IMR-90 (cell line): ENCODE data around the gene SLAMF1. TPM values are rescaled to one million over a fixed set of nuclear protein-coding genes. Genes with fewer than 3 reads are reported as not detected.
"Not testable (repeated sequence)": the region's sequence is repeated elsewhere in the genome, so short reads cannot be mapped to it uniquely, and the experiment has no call there.

Source experiments
- ATAC-seq: fragments of 200-7000 bp; cut with Tn5 transposase; 2 replicates; pipeline ENCODE4 v1.9.1; 2020; ENCODE audit warnings: low read depth, mild to moderate bottlenecking, moderate library complexity
- BruUV-seq: library from RNA; stranded (reverse); fragments of 400-500 nt; replicated peaks from 2 replicates; lab custom pipeline; 2021; lab: Mats Ljungman, UMichigan
- CTCF ChIA-PET: fragments of 300-600 bp; formaldehyde crosslinking; extraction: SDS; loops from one replicate; lab custom pipeline; 2021; ENCODE audit warnings: antibody characterized with exemption; lab: Yijun Ruan, JAX
- POLR2A ChIA-PET: fragments of 300-600 bp; sonication (Branson Sonifier 250); formaldehyde crosslinking; loops from one replicate; lab custom pipeline; 2022; ENCODE audit warnings: antibody characterized with exemption; ENCODE audit not compliant: unreplicated experiment; lab: Charles Lee
- DNase-seq: peaks from one replicate; pipeline ENCODE4 v3.0.0; 2013
- H2AFZ ChIP-seq: replicated peaks from 2 replicates; pipeline ENCODE3; 2013; ENCODE audit warnings: low read length, mild to moderate bottlenecking; ENCODE audit not compliant: poor library complexity
- H2AK5ac ChIP-seq: 2 replicates; pipeline ENCODE4 v1.6.1; 2013; ENCODE audit warnings: low read depth, low read length, inconsistent platforms
- H2AK9ac ChIP-seq: replicated peaks from 2 replicates; pipeline ENCODE3; 2013; ENCODE audit warnings: mild to moderate bottlenecking, low read depth, low read length, moderate library complexity; ENCODE audit not compliant: poor library complexity
- H2BK120ac ChIP-seq: 2 replicates; pipeline ENCODE4 v1.6.1; 2013; ENCODE audit warnings: low read depth, low read length, inconsistent platforms
- H2BK15ac ChIP-seq: 3 replicates; pipeline ENCODE4 v1.6.1; 2013; ENCODE audit warnings: low read depth, low read length, inconsistent platforms
- H2BK20ac ChIP-seq: 2 replicates; pipeline ENCODE4 v1.6.1; 2013; ENCODE audit warnings: low read depth, mild to moderate bottlenecking, inconsistent platforms, low read length, moderate library complexity
- H2BK5ac ChIP-seq: 2 replicates; pipeline ENCODE4 v1.6.1; 2013; ENCODE audit warnings: mild to moderate bottlenecking, low read depth, low read length, inconsistent platforms; ENCODE audit not compliant: poor library complexity, severe bottlenecking
- H3K14ac ChIP-seq: replicated peaks from 2 replicates; pipeline ENCODE4 v1.6.1; 2013; ENCODE audit warnings: low read depth, low read length, inconsistent platforms
- H3K18ac ChIP-seq: 2 replicates; pipeline ENCODE4 v1.6.1; 2013; ENCODE audit warnings: low read depth, low read length, control low read depth
- H3K23ac ChIP-seq: 2 replicates; pipeline ENCODE4 v1.6.1; 2013; ENCODE audit warnings: low read depth, low read length, inconsistent platforms
- H3K27ac ChIP-seq: 2 replicates; pipeline ENCODE4 v1.5.1; 2013; ENCODE audit warnings: mild to moderate bottlenecking, control low read depth, low read length; ENCODE audit not compliant: insufficient read depth
- H3K27me3 ChIP-seq: 2 replicates; pipeline ENCODE4 v1.6.1; 2013; ENCODE audit warnings: low read length; ENCODE audit not compliant: control insufficient read depth, insufficient read depth
- H3K36me3 ChIP-seq: 2 replicates; pipeline ENCODE4 v1.6.1; 2013; ENCODE audit warnings: low read length, mixed read lengths; ENCODE audit not compliant: control insufficient read depth, insufficient read depth
- H3K4ac ChIP-seq: 2 replicates; pipeline ENCODE4 v1.6.1; 2013; ENCODE audit warnings: low read depth, low read length, inconsistent platforms
- H3K4me1 ChIP-seq: 2 replicates; pipeline ENCODE4 v1.6.1; 2013; ENCODE audit warnings: low read length, mixed read lengths; ENCODE audit not compliant: control insufficient read depth, insufficient read depth
- H3K4me2 ChIP-seq: 2 replicates; pipeline ENCODE4 v1.6.1; 2013; ENCODE audit warnings: low read depth, mild to moderate bottlenecking, control low read depth, low read length, moderate library complexity
- H3K4me3 ChIP-seq: 2 replicates; pipeline ENCODE4 v1.5.1; 2013; ENCODE audit warnings: low read depth, mild to moderate bottlenecking, control low read depth, low read length, moderate library complexity; ENCODE audit not compliant: insufficient read depth
- H3K56ac ChIP-seq: 2 replicates; pipeline ENCODE4 v1.6.1; 2013; ENCODE audit warnings: low read length, inconsistent platforms; ENCODE audit not compliant: insufficient read depth; ENCODE audit errors: extremely low read depth
- H3K79me1 ChIP-seq, 2 experiments: 2 replicates each; pipeline ENCODE4 v1.6.1; 2013; ENCODE audit warnings: low read length in 2 of 2, inconsistent platforms in 1 of 2, low read depth in 1 of 2
- H3K9ac ChIP-seq: 2 replicates; pipeline ENCODE4 v1.6.1; 2013; ENCODE audit warnings: low read depth, low read length, control low read depth
- H3K9me1 ChIP-seq: 2 replicates; pipeline ENCODE4 v1.6.1; 2013; ENCODE audit warnings: low read length, inconsistent platforms; ENCODE audit not compliant: insufficient read depth
- H3K9me3 ChIP-seq: 2 replicates; pipeline ENCODE4 v1.6.1; 2013; ENCODE audit warnings: low read length; ENCODE audit not compliant: control insufficient read depth, insufficient read depth
- H4K20me1 ChIP-seq: 2 replicates; pipeline ENCODE4 v1.6.1; 2013; ENCODE audit warnings: low read length, inconsistent platforms; ENCODE audit not compliant: insufficient read depth
- H4K5ac ChIP-seq: 2 replicates; pipeline ENCODE4 v1.6.1; 2013; ENCODE audit warnings: mild to moderate bottlenecking, low read depth, low read length, control low read depth
- H4K8ac ChIP-seq, 2 experiments: 2 replicates each; pipeline ENCODE4 v1.6.1; 2013; ENCODE audit warnings: low read depth in 2 of 2, low read length in 2 of 2, control low read depth in 1 of 2, inconsistent platforms in 1 of 2
- H4K91ac ChIP-seq: 2 replicates; pipeline ENCODE4 v1.6.1; 2013; ENCODE audit warnings: low read depth, low read length, inconsistent platforms; ENCODE audit not compliant: insufficient read depth
- WGBS, 2 experiments: methylation state at CpG; one replicate each; pipeline versions ENCODE4 v1.1.5 to v1.1.7; 2013; ENCODE audit warnings: missing lambda C conversion rate in 2 of 2; ENCODE audit not compliant: insufficient read length in 1 of 2; ENCODE audit errors: extremely low coverage in 2 of 2; 5-methylcytosine and 5-hydroxymethylcytosine counted together
- dilution Hi-C: fragments of 300-500 bp; cut with HindIII; formaldehyde crosslinking; loops from one replicate; pipeline ENCODE4 v1.14.3; 2018; ENCODE audit warnings: low sequenced_read_pairs; ENCODE audit not compliant: unreplicated experiment
- in situ Hi-C: fragments of 300-500 bp; cut with MboI; formaldehyde crosslinking; loops from 3 replicates; pipeline ENCODE4 v1.14.3; 2019; ENCODE audit warnings: low sequenced_read_pairs, inconsistent platforms, mixed read lengths
- intact Hi-C: fragments of 100-400 bp; cut with micrococcal nuclease; formaldehyde crosslinking; loops from 2 replicates; pipeline ENCODE4 v1.10.0; 2022
- polyA plus RNA-seq, 3 experiments: library from polyadenylated mRNA; depleted of rRNA; stranded (reverse); fragments of >200 nt; gene quantifications; 2 replicates each; pipeline ENCODE4 v1.2.3, GENCODE V29; 2012; ENCODE audit warnings: low replicate concordance in 1 of 3
- total RNA-seq: library from RNA; depleted of rRNA; stranded (reverse); fragments of >200 nt; gene quantifications from 2 replicates; pipeline ENCODE4 v1.2.3, GENCODE V29; 2012

The SLAMF1 gene
- total and polyA plus RNA-seq, 2 of the 4 experiments (the other 2 are of a cell fraction): not detected

DNA sequence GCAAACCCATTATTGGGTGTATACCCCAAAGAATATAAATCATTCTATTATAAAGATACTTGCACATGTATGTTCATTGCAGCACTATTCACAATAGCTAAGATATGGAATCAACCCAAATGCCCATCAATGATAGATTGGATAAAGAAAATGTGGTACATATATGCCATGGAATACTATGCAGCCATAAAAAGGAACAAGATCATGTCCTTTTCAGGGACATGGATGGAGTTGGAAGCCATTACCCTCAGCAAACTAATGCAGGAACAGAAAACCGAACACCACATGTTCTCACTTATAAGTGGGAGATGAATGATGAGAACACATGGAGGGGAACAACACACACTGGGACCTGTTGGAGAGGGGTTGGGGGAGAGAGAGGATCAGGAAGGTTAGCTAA lies 83.6 kb downstream of the SLAMF1 start:
- BruUV-seq, H3K27ac ChIP-seq, H3K4me2 ChIP-seq, H3K36me3 ChIP-seq, dilution Hi-C loops, H3K9me3 ChIP-seq, H3K79me1 ChIP-seq, H2BK15ac ChIP-seq, H2BK20ac ChIP-seq, H3K4ac ChIP-seq, H3K27me3 ChIP-seq, H4K5ac ChIP-seq, H3K23ac ChIP-seq, H2BK5ac ChIP-seq, DNase-seq, H2AK9ac ChIP-seq, H4K8ac ChIP-seq, CTCF ChIA-PET, POLR2A ChIA-PET, H3K4me1 ChIP-seq, H3K56ac ChIP-seq, H3K9ac ChIP-seq, H4K20me1 ChIP-seq, ATAC-seq, H2BK120ac ChIP-seq, H2AFZ ChIP-seq, H3K18ac ChIP-seq, H3K4me3 ChIP-seq, H3K9me1 ChIP-seq, H3K14ac ChIP-seq, H2AK5ac ChIP-seq, intact Hi-C loops, H4K91ac ChIP-seq, in situ Hi-C loops: not testable (repeated sequence)
- no CpG with 5 or more reads among the region's 1 CpG for WGBS, 2 experiments

- POLR2A ChIA-PET, H3K4me2 ChIP-seq, H3K4ac ChIP-seq, H4K5ac ChIP-seq, H3K4me1 ChIP-seq, H4K20me1 ChIP-seq, H3K56ac ChIP-seq, H2AK9ac ChIP-seq, H3K9me1 ChIP-seq, H3K9ac ChIP-seq, H2BK15ac ChIP-seq, H2AK5ac ChIP-seq, H3K14ac ChIP-seq, H4K8ac ChIP-seq, CTCF ChIA-PET, H3K27me3 ChIP-seq, DNase-seq, in situ Hi-C loops, BruUV-seq, H3K23ac ChIP-seq, H3K18ac ChIP-seq, H2BK120ac ChIP-seq, intact Hi-C loops, dilution Hi-C loops, H2BK5ac ChIP-seq, H2AFZ ChIP-seq, H3K27ac ChIP-seq, H3K9me3 ChIP-seq, H4K91ac ChIP-seq, ATAC-seq, H2BK20ac ChIP-seq, H3K4me3 ChIP-seq, H3K36me3 ChIP-seq, H3K79me1 ChIP-seq: not testable (repeated sequence)
- WGBS, 2 experiments: no CpG with 5 or more reads among the region's 2 CpGs
Measured at GRCh38 chr1:160562745-160563144, 84.1 kb downstream of the SLAMF1 start.
